ENCODE results near the gene CLIP3.

Gene CLIP3

GRCh38 chr19:36028313-36029041, 4.2 kb downstream of the CLIP3 start:
- H3K4me3 ChIP-seq (ENCODE audit: control insufficient read depth, low read depth, low read length): no peak overlapping the region
- DNase-seq (ENCODE audit: low read depth): no peak
- TF ChIP-seq CTCF (IDR thresholded peaks at IDR 0.05; ENCODE audit: control insufficient read depth, insufficient read depth, low read depth, low read length, missing control alignments): no peak

GRCh38 chr19:36027696-36028095, 5.0 kb downstream of the CLIP3 start:
- DNase-seq (ENCODE audit: low read depth): no peak
- no peak overlapping the region for H3K4me3 ChIP-seq (ENCODE audit: control insufficient read depth, low read depth, low read length)
- no peak for TF ChIP-seq CTCF (IDR thresholded peaks at IDR 0.05; ENCODE audit: control insufficient read depth, insufficient read depth, low read depth, low read length, missing control alignments)

- no peak for TF ChIP-seq CTCF (IDR thresholded peaks at IDR 0.05; ENCODE audit: control insufficient read depth, insufficient read depth, low read depth, low read length, missing control alignments)
- no peak overlapping the region for H3K4me3 ChIP-seq (ENCODE audit: control insufficient read depth, low read depth, low read length)
- no peak for DNase-seq (ENCODE audit: low read depth)
Measured at GRCh38 chr19:36026091-36026876, 6.4 kb downstream of the CLIP3 start.

- H3K4me3 ChIP-seq (ENCODE audit: control insufficient read depth, low read depth, low read length): no peak overlapping the region
- no peak for TF ChIP-seq CTCF (IDR thresholded peaks at IDR 0.05; ENCODE audit: control insufficient read depth, insufficient read depth, low read depth, low read length, missing control alignments)
- no peak for DNase-seq (ENCODE audit: low read depth)
Measured at GRCh38 chr19:36025541-36025940, 7.1 kb downstream of the CLIP3 start.

GRCh38 chr19:36023432-36023831, 9.2 kb downstream of the CLIP3 start:
- no peak overlapping the region for H3K4me3 ChIP-seq (ENCODE audit: control insufficient read depth, low read depth, low read length)
- no peak for DNase-seq (ENCODE audit: low read depth)
- TF ChIP-seq CTCF (IDR thresholded peaks at IDR 0.05; ENCODE audit: control insufficient read depth, insufficient read depth, low read depth, low read length, missing control alignments): no peak

GRCh38 chr19:36019061-36019670, 13.5 kb downstream of the CLIP3 start:
- no peak overlapping the region for H3K4me3 ChIP-seq (ENCODE audit: control insufficient read depth, low read depth, low read length)
- no peak for TF ChIP-seq CTCF (IDR thresholded peaks at IDR 0.05; ENCODE audit: control insufficient read depth, insufficient read depth, low read depth, low read length, missing control alignments)
- DNase-seq (ENCODE audit: low read depth): no peak
